ENCODE measurements around the gene JAK3.

The JAK3 gene

GRCh38 chr19:17865364-17866311, 17.9 kb upstream of the JAK3 start:
- no peak for DNase-seq

- DNase-seq = no peak
Observed at GRCh38 chr19:17863520-17864182, 15.9 kb upstream of the JAK3 start.

GRCh38 chr19:17862711-17863519, 15.1 kb upstream of the JAK3 start:
- DNase-seq = no peak

- DNase-seq = no peak
Observed at GRCh38 chr19:17861542-17862402, 14.0 kb upstream of the JAK3 start.

GRCh38 chr19:17860993-17861360, 13.2 kb upstream of the JAK3 start:
- DNase-seq = no peak

GRCh38 chr19:17860331-17860992, 12.7 kb upstream of the JAK3 start:
- no peak for DNase-seq

GRCh38 chr19:17859533-17860330, 11.9 kb upstream of the JAK3 start, which contains the start of gene RPL18A:
Gene RPL18A, plus strand, starts transcription at chr19:17859910. Its CDS starts 47 bp downstream, at chr19:17859957.
- peak; percentile 96 for DNase-seq

GRCh38 chr19:17855280-17856152, 7.7 kb upstream of the JAK3 start:
- DNase-seq = peak; percentile 25

- DNase-seq = no peak
Observed at GRCh38 chr19:17854061-17854460, 6.3 kb upstream of the JAK3 start.

- no peak for DNase-seq
Observed at GRCh38 chr19:17848595-17849292, 962 bp upstream of the JAK3 start.

- DNase-seq = no peak
Observed at GRCh38 chr19:17846146-17846545, 1.6 kb downstream of the JAK3 start.

- DNase-seq = no peak
Observed at GRCh38 chr19:17843908-17844490, 3.8 kb downstream of the JAK3 start.

- no peak for DNase-seq
Observed at GRCh38 chr19:17843292-17843827, 4.4 kb downstream of the JAK3 start.

- DNase-seq = no peak
Observed at GRCh38 chr19:17842663-17843291, 5.0 kb downstream of the JAK3 start.

- DNase-seq = peak; percentile 92
Observed at GRCh38 chr19:17841810-17842662, 5.7 kb downstream of the JAK3 start.

GRCh38 chr19:17841371-17841809, 6.4 kb downstream of the JAK3 start:
- DNase-seq = no peak

- no peak for DNase-seq
Observed at GRCh38 chr19:17840019-17840418, 7.8 kb downstream of the JAK3 start.
